ENCODE measurements around the gene RPS18.

Gene RPS18

DNA sequence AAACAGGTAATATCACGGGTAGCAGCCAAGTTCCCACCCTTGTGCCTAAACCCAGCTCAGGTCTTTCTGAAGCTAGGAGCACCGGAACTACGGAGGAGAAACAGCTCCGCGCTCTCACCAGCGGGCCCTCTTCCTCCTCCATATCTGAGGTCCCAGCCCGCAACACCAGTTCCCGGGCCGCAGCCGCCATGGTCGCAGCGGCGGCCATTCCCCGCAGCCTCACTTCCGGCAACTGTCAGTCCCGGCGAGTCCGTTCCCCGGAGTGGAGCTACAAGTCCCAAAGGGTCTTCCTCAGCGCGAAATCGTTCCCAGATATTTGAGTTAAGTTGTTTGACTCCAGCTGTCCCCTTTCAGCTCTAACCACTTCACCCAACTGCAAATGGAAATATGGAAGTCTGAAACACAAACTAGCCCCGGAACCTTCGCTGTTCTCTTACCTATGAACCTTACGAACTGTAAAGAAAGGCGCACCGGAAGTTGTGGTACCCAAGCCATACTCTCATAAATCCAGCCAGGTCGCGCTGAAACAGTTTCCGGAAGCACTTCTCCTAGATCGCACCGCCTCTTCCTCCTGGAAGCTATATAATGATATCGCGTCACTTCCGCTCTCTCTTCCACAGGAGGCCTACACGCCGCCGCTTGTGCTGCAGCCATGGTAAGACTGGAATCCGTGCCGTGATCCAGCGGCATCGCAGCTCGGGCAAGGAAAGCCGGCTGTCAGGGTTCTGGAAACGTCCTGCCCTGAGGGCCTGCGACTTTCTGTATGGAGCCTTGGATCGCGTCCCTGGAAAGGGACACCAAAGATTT, at the start of gene RPS18, which contains the start of gene VPS52:
Gene RPS18, plus strand, starts transcription at position 608 of the 807 bp plus-strand sequence. Its CDS starts 45 bp downstream, at position 653.
Gene VPS52, minus strand, starts transcription at position 409 of the 807 bp plus-strand sequence. Its CDS starts 201 bp downstream, at position 208.
- TF ChIP-seq GATA2 (IDR thresholded peaks at IDR 0.05; ENCODE audit: low read depth, low read length) (0 out of 2 replicates have a peak, but pooled peaks have one; percentile 4), GATA3 (IDR thresholded peaks at IDR 0.05; ENCODE audit: low read depth, low read length) (no peak)

DNA sequence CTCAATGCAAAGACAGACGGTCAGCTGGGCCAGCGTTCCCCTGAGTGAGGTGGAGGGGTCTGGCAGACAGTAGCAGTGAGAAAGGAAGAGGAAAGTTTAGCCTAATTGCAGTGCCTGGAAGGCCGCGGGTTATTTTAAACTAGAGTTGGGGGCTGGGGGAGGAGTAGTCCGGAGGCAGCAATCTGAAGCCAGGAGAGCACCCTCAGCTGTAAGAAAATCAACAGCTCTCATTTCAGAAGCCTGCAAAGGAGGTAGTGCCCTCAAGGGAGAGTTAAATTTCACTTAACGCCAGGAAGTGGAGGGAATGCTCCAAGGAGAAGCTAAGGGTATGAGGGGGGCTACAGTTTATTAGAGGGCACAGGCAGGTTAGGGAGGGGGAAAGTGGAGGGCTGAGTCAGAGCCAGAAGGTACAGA, 36.6 kb upstream of the RPS18 start:
- TF ChIP-seq GATA2 (IDR thresholded peaks at IDR 0.05; ENCODE audit: low read depth, low read length), result no peak
- no peak for TF ChIP-seq GATA3 (IDR thresholded peaks at IDR 0.05; ENCODE audit: low read depth, low read length)

DNA sequence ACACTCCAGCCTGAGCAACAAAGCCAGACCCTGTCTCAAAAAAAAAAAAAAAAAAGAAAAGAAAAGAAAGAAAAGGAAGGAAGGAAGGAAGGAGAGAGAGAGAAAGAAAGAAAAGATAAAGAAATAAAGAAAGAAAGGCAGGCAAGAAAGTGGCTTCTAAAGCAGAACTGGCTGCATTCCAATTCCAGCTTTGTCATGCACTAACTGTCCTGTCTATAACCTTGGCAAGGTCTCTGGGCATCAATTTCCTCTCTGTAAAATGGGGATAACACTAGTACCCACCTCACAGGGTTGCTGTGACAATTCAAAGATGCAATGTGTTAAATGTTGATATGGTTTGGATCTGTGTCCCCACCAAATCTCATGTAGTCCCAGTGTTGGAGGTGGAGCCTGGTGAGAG, 35.5 kb upstream of the RPS18 start:
- TF ChIP-seq GATA3 (IDR thresholded peaks at IDR 0.05; ENCODE audit: low read depth, low read length), result no peak
- no peak for TF ChIP-seq GATA2 (IDR thresholded peaks at IDR 0.05; ENCODE audit: low read depth, low read length)

DNA sequence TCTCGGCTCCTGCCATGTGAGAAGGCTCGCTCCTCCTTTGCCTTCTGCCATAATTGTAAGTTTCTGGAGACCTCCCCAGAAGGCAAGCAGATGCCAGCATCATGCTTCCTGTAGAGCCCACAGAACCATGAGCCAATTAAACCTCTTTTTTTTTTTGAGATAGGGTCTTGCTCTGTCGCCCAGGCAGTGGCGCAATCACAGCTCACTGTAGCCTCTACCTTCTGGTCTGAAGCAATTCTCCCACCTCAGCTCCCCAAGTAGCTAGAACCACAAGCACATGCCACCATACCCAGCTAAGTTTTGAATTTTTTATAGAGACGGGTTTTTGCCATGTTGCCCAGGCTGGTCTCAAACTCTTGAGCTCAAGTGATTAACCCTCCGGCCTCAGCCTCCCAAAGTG, 35.0 kb upstream of the RPS18 start:
- TF ChIP-seq GATA2 (IDR thresholded peaks at IDR 0.05; ENCODE audit: low read depth, low read length) (no peak), GATA3 (IDR thresholded peaks at IDR 0.05; ENCODE audit: low read depth, low read length) (no peak)

DNA sequence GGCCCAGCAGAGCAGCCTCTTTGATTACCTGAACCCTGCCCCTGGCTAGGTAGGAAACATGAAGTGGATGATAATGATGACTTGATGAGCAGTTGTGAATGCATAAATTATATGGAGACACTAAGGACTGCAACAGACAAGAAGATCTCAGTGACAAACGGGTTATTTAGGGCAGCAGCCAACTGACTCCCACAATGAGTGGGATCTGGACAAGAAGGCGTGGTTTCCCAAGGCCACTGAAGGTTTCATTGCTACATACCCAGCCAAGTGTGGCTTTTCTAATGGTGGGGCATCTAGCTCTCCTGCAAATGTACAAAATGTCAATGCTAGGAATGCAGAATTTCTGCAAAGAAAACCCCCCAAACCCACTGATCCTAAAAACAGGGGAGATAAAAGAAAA, 34.1 kb upstream of the RPS18 start:
- TF ChIP-seq GATA3 (IDR thresholded peaks at IDR 0.05; ENCODE audit: low read depth, low read length), result no peak

DNA sequence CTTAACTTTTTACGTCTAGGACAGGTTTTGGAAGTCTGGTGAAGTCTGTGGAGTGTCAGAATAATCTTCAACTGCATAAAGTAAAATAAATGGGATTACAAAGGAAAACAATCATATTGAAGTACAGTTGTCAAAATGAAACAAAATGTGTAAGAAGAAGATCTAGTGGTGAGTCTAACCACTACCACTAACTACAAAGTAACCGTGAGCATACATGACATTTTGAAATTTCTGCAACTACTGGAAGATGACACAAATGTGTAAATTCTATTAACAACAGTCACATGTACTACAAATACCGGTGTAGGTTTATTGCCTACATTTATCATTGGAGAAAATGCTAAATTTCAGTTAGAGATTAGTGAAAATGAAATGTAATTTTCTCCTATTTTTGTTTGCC, 29.9 kb upstream of the RPS18 start:
- TF ChIP-seq GATA2 (IDR thresholded peaks at IDR 0.05; ENCODE audit: low read depth, low read length) (no peak), GATA3 (IDR thresholded peaks at IDR 0.05; ENCODE audit: low read depth, low read length) (no peak)

DNA sequence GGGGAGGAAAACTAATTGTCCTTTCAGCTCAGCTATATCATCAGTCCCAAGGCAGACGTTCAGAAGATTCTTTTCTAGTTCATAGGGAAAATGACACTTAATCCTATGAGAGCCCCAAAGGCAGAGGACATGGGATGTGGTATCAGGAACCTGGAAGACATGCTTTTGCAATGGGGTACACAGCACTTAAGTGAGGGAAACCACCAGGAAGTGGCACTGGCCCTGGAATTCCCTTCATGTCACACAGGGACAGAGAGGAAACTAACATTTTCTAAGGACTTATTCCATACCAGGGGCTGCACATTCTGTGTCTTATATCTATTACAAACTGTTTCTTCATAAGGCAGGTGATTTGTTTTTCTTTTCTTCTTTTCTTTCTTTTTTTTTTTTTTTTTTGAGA, 28.4 kb upstream of the RPS18 start:
- TF ChIP-seq GATA3 (IDR thresholded peaks at IDR 0.05; ENCODE audit: low read depth, low read length) (no peak), GATA2 (IDR thresholded peaks at IDR 0.05; ENCODE audit: low read depth, low read length) (no peak)

DNA sequence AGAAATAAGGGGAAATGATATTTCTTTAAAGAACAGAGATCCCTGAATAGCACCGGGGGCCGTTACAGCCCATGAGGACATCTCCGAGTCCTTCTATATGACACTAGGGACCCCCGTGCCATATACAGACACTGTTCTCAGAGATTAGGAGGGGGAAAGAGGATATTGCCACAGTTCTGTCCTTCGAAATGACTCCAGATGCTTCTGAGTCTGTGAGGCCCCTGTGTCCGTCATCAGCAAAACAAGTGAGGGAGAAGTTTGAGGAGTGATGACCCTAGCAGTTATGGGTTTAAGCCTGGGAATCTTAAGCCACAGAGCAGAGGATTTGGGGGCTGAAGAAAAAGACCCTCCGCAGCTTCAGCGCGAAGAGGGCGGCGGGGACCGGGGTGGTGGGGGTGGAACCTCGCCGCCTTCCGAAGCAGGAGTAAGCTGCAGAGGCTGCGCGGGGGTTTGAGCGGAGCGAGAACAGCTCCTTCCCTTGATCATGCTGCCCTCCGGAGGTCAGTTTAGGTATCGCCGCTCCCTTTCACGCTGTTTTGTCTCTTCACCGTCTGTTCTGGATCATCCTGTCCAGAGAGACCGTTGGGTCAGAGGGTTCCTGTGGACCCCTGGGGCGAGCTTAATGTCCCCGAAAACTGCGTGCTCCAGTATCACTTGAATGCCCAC, 23.8 kb upstream of the RPS18 start:
- no peak for TF ChIP-seq GATA3 (IDR thresholded peaks at IDR 0.05; ENCODE audit: low read depth, low read length)
- TF ChIP-seq GATA2 (IDR thresholded peaks at IDR 0.05; ENCODE audit: low read depth, low read length), result no peak

DNA sequence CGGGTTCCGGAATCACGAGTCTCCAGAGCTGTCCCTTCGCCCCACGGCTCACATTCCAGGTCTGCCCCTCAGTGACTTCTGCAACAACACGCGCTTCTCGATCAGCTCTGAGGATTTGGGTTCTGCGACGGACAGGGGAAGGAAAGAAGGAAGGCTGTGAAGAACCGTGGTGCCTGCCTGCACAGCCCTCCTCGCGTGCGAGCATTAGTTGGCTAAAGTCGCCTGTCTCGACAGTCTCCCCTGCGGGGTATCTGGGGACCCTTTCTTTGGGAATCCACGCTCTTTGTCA, 23.3 kb upstream of the RPS18 start:
- TF ChIP-seq GATA2 (IDR thresholded peaks at IDR 0.05; ENCODE audit: low read depth, low read length) (no peak), GATA3 (IDR thresholded peaks at IDR 0.05; ENCODE audit: low read depth, low read length) (no peak)

DNA sequence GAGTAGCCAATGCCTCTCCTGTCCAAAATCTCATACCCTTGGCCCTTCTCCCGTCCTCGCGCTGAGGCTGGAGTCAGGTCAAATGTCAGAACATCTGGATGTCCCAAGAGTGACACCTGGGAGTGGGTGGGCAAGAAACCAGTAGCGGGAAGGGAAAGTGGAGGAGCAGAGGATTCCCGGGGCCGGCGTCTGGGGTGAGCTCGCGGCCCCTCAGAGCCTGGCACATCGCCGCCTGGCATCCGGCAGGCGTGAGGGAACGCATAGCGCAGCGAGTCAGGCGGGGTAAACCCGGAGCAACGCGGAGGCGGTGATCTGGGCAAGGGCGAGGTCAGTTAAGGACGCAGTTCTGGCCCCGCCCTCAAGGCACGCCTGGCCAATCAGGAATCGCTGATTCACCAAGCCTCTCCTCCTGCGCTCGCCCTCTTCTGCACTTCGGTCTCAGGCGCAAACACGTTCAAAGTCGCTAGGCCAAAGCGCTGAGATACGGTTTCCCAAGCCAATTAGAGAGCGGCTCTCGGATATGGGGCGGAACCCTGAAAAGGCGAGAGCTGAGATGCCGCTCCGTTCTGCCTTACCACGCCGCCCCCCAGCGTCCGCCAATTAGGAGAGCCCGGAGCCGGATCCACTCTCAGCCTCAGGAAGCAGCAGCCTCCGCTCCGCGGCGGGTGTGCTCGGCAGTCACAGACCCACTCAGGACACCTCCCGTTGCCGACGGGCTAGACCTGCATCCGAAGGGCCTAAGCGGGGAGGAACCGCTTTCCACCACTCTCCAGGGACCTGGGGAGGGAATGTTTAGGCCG, 22.7 kb upstream of the RPS18 start:
- no peak; the same call in 1 of the 2 replicates for TF ChIP-seq GATA2 (IDR thresholded peaks at IDR 0.05; ENCODE audit: low read depth, low read length)
- TF ChIP-seq GATA3 (IDR thresholded peaks at IDR 0.05; ENCODE audit: low read depth, low read length), result no peak

DNA sequence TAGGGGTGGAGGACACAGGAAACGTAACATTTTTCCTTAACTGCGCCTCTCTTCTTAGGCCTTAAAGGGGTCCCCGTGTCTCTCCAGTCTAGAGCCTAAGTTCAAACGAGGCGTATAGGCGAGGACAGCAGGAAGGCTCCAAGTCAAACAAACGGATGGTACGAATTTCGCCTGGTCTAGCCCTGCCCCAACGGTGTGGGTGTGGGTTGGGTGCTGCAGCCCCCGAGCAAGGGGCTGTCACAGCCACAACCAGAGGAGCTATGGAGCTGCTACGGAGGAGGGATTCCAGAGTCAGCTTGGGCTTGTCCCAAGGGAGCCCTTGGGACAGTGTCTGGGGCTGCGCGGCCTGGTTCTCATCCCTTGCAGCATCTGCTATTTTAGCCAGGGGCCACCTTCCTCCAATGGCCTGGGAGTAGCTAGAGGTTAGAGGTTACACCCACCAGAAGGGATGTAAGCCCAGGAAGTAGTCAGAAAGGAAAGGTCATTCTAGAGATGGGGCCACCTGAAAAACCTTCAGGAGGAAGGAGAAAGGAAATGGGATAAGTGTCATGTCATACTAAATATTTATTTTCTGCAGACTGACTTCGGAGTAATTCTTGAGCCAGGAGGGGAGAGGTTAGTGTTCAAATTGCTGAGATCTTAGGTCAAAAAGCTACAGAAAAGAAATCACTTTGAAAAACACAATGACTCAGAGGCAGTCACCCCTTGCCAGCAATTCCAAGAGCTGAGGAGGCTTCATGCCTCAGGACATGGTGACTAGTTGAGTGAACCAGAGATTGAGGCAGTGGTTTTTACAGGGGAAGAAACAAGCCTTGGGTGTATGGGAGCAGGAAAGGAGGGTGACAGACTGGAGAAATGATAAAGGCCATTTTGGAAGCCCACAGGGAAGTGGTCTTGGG, 21.9 kb upstream of the RPS18 start:
- TF ChIP-seq GATA2 (IDR thresholded peaks at IDR 0.05; ENCODE audit: low read depth, low read length) (no peak), GATA3 (IDR thresholded peaks at IDR 0.05; ENCODE audit: low read depth, low read length) (no peak)

DNA sequence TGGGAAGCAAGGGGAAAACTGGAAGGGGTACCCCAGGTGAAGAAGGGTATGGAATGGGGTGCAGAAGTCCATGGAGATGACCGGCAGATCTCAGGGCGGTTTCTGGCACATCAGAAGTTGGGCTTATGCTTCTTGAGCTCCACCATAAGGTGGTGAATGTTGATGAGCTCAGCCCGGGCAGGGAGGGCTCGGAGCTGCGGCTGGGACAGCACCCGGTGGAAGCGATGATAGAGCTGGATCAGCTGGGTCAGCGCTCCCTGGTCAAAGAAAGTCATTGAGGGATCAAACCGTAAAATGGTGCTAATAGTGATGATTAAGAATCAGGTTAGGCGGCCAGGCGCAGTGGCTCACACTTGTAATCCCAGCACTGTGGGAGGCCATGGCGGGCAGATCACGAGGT, 21.1 kb upstream of the RPS18 start:
- TF ChIP-seq GATA3 (IDR thresholded peaks at IDR 0.05; ENCODE audit: low read depth, low read length), result no peak
- TF ChIP-seq GATA2 (IDR thresholded peaks at IDR 0.05; ENCODE audit: low read depth, low read length), result no peak

DNA sequence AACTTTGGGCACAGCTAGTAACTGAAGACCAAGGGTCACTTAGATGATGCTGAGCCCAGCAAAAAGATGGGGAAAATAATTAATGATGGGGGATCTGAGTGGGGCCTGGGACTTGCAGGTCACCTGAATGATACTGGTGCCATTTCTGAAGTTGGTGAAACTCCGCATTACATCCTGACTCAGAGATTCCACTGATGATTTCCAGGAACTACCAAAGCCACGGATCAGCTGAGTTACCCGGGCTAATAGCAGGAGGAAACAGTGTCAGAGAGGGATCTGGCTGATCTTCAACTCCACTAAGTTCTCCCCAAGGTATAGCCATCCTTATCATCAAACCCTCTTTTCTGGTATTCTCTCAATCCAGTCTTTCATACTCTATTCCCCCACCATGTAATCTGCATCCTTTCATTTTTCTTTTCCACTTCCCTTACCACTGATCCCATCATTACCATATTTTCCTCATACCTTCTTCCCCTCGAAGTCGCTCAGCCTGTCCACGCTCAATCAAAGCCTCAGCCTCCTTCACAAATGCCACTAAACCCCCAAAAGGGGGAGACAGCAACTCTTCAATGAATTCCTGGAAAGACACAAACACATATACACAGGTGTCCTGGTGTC, 20.4 kb upstream of the RPS18 start:
- no peak for TF ChIP-seq GATA3 (IDR thresholded peaks at IDR 0.05; ENCODE audit: low read depth, low read length)
- no peak for TF ChIP-seq GATA2 (IDR thresholded peaks at IDR 0.05; ENCODE audit: low read depth, low read length)

Measured in SH-SY5Y (cell line).